Brain pericyte (primary cell): Measurements from ENCODE around the gene CDCA3.
A peak's percentile ranks its signal among the peaks of the same experiment; 100 is the strongest.
"Not testable (repeated sequence)": the region's sequence is repeated elsewhere in the genome, so short reads cannot be mapped to it uniquely, and the experiment has no call there.

Source experiments
- DNase-seq: peaks from one replicate; pipeline ENCODE4 v3.0.0-alpha.2; 2012; ENCODE audit warnings: low read depth, low spot score

The CDCA3 gene

DNA sequence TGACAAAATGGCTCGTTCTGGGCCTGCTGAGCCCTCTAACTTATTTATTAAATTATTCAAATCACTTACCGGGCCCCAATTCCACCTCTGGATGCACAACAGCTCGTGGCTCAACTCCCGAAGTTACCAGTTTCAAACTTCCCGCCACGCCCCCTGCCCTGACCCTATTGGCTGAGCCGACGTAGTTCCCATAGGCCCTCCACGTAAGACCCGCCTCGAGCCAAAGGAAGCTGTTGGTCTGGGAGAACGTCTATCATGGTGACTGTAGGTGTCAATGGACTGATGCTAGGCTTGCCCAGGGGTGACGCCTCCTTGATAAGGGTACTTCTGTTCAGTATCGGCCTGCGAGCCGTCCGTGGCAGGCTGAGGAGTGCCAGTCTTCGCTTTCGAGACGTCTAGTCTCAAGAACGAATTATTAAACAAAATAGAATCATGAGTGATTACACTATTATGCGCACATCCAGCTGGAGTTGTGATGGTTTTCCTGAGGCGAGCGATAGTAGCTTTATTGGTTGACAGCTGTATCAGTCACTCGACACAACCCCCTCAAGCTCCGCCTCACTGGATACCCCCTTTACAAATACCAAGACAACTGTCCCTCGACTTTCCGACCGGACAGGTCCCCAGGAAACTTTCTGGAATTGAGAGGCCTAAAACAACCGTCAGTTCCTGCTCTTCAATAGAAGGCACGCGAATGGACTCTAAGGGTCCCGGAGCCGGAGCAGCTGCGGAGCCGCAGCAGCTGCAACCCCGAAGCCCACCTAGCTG, at the start of gene CDCA3:
TSS of gene CDCA3 (minus strand) at position 134 of the 768 bp plus-strand sequence. CDS start 334 bp downstream, outside the sequence.
- DNase-seq = peak; percentile 92

DNA sequence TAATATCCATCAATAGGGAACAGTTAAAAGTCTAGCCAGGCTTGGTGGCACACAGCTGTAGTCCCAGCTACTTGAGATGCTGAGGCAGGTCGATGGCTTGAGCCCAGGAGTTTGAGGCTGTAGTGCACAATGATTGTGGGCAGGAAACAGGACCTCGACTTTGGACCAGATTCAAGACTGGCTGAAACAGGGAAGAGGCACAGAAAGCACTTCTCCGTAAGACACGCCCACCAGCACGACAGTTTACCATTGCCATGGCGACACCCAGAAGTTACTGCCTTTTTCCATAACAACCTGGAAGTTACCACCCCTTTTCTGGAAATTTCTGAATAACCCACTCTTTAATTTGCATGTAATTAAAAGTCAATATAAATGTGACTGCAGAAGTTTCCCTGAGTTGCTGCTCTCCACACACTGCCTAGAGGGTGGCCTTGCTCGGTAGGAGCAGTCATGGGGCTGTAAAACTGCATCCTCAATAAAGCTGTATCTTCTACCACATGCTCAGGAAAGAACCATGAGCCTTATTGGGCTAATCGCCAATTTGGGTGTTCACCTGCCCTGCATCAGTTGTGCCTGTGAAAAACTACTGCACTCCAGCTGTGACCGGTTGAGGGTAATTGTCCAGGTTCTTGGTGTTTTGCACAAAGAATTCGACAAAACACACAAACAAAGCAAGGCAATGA, 48.9 kb upstream of the CDCA3 start:
- DNase-seq = no peak

- no peak for DNase-seq
Measured at GRCh38 chr12:6899427-6899826, 48.3 kb upstream of the CDCA3 start.

- no peak for DNase-seq
Measured at GRCh38 chr12:6896846-6897435, 45.9 kb upstream of the CDCA3 start.

DNA sequence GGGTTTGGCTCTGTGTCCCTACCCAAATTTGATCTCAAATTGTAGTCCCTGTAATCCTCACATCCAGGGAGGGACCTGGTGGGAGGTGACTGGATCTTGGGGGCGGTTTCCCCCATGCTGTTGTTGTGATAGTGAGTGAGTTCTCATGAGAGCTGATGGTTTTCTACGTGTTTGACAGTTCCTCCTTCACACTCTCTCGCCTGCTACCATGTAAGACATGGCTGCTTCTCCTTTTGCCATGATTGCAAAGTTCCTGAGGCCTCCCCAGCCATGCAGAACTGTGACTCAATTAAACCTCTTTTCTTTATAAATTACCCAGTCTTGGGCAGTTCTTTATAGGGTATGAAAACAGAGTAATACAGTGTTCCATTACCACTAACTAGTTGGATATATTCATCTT, 43.2 kb upstream of the CDCA3 start:
- no peak for DNase-seq

DNA sequence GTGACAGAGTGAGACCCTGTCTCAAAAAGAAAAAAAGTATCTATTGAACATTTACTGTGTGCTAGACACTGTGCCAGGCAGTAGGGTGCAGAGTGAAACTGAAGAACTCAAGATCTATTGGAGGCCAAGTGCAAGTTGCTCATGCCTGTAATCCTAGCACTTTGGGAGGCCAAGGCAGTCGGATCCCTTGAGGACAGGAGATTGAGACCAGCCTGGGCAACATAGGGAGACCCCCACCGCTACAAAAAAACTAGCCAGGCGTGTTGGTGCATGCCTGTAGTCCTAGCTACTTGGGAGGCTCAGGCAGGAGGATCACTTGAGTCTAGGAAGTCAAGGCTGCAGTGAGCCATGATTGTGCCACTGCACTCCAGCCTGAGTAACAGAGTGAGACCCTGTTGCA, 41.6 kb upstream of the CDCA3 start:
- DNase-seq = not testable (repeated sequence)

GRCh38 chr12:6891646-6892001, 40.5 kb upstream of the CDCA3 start:
- no peak for DNase-seq

DNA sequence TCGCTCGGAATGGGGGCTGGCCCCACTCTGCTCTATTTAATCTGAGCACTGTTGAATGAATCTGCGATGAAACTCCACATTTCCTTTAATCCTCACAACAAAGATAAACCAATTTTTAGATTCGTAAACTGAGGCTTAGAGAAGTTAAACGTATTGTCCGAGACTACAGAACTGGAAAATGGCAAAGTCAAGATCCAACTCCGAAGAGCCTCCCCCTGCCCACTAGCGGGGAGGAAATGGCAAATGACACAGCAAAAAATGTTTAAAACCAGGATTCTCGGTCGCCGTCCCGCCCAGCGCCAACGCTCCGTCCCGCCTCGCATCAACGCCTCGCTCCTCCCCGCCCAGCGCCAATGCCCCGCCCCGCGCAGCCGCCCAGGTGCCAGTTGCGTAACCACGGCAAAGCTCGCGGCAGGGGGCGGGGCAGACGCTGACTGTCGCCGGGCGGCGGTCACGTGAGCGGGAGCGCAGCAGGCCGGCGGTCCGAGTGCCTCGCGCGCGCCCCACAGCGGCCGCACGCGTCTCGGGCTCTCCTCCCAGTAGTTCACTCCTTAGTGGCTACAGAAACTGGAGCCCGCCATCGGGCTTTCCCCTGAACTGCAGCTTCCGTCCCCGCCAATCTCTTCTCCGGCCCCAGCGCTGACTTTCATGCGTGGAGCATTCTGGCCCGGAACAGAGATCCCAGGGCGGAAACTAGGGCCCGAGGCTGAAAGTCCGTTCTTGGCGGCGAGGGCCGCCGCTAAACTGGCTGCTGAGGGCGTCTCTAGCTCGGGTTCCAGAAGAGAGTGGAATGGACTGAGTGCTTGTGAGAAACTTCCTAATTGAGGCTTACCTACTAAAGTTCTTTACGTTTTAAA, 39.9 kb upstream of the CDCA3 start:
- peak; percentile 84 for DNase-seq

- DNase-seq = not testable (repeated sequence)
Measured at GRCh38 chr12:6889775-6890573, 38.9 kb upstream of the CDCA3 start.

DNA sequence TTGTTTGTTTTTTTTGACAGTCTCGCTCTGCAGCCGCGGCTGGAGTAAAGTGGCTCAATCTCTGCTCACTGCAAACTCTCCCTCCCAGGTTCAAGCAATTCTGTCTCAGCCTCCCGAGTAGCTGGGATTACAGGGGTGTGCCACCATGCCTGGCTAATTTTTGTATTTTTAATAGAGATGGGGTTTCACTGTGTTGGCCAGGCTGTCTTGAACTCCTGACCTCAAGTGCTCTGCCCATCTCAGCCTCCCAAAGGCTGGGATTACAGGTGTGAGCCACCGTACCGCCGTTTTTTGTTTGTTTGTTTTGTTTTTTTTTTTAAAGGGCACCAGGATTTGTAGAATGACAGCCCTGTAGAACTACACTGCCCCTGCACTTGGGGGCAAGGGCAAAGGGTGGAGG, 37.7 kb upstream of the CDCA3 start:
- not testable (repeated sequence) for DNase-seq

- no peak for DNase-seq
Measured at GRCh38 chr12:6888360-6888759, 37.3 kb upstream of the CDCA3 start.

GRCh38 chr12:6887460-6887859, 36.4 kb upstream of the CDCA3 start:
- DNase-seq = no peak

DNA sequence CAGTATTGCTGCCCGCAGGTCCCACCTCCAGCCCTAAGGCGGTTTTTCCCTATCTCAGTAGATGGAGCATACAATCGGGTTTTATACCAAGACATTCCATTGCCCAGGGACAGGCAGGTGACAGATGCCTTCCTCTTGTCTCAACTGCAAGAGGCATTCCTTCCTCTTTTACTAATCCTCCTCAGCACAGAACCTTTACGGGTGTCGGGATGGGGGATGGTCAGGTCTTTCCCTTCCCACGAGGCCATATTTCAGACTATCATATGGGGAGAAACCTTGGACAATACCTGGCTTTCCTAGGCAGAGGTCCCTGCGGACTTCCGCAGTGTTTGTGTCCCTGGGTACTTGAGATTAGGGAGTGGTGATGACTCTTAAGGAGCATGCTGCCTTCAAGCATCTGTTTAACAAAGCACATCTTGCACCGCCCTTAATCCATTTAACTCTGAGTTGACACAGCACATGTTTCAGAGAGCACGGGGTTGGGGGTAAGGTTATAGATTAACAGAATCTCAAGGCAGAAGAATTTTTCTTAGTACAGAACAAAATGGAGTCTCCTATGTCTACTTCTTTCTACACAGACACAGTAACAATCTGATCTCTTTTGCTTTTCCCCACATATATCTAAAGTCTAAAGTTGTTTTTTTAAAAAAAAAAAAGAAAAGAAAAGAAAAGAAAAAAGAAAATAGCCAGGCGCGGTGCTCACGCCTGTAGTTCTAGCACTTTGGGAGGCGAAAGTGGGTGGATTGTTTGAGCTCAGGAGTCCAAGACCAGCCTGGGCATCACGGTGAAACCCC, 35.3 kb upstream of the CDCA3 start:
- not testable (repeated sequence) for DNase-seq

DNA sequence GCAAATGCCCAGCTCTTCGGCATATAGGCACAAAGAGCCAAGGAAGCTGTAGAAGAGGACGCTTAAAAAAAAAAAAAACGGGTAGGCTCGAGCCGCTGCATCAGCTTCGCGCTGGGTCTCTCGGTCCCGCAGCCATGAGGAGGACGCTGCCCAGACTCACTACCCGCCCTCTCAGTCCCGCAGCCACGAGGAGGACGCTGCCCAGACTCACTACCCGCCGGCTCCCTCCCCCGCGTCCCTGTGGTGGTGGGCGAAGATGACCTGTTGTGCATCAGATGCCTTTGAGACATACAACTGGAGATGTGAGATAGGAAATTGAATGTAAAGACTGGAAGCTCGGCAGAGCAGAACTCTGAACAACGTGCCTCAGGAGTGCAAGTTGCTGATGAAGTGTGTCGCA, 33.5 kb upstream of the CDCA3 start:
- DNase-seq = no peak

DNA sequence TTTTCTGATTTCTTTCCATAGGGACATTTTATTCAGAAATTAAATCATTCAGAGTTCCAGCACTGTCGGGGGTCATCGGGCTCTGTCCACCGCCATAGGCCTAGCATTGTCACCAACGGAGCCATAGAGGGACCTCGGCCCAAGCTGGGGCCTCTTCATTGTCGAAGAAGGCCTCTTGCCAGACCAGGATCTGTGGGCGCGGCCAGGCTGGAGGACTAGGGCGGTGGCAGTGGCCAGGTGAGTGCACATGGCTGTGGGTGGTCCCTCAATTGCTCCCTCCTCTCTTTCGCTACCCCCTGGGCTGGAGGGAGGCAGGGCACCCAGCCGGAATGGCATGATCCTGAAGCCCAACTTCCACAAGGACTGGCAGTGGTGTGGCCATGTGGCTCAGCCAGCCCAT, 32.6 kb upstream of the CDCA3 start:
- DNase-seq = no peak

- no peak for DNase-seq
Measured at GRCh38 chr12:6883252-6883651, 32.2 kb upstream of the CDCA3 start.

GRCh38 chr12:6879824-6880223, 28.7 kb upstream of the CDCA3 start:
- not testable (repeated sequence) for DNase-seq

- not testable (repeated sequence) for DNase-seq
Measured at GRCh38 chr12:6874015-6874368, 22.9 kb upstream of the CDCA3 start.

DNA sequence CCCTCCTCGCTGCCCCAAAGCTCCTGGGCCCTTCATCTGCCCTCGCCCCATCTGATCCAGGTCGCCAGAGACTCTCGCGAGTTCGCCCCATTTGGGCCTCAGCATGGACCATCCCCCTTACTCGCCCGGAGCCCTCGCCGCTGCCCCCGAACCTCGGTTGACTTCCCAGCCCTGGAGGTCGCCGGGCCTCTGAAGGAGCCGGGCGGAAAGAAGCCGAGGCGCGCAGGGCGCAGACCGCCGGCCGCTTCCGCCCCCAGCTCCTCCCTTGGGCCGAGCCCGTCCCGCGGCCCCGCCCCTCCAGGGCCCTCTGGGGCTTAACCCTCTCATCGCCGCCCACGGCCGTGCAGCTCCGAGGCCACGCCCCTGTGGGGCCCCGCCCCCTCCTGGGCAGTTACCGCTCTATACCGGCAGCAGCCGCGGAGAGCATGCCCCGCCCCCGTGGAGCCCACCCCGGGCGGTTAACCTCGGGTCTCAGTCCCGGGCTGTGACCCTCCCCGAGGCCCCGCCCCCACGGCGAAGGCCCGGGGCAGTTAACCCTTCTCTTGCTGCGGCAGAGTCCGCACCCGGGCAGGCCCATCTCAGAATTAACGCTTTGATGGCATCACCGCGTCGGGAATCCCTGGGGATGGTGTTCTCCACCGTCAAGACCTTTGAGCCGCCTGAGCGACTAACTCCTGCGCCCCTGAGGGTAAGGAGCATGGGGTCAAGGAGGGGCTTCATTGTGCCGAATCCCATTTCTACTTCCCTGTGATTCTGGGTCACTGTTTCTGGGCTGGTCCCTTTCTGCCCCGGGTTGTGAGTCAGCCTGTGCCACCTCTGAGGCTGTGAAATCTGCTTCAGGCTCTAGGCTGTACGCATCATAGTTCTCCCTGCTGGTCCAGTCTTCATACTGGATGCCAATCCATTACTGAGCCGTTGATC, 22.3 kb upstream of the CDCA3 start, which contains the start of gene SPSB2:
TSS of gene SPSB2 (minus strand) at position 210 of the 921 bp plus-strand sequence. CDS start 402 bp downstream, outside the sequence.
- peak; percentile 82 for DNase-seq
